ENCODE measurements around the gene SLC13A5. TPM values are rescaled to one million over a fixed set of nuclear protein-coding genes. Genes with fewer than 3 reads are reported as not detected.

Gene SLC13A5
- total RNA-seq, 1 donor from 2014 or later, result not detected

DNA sequence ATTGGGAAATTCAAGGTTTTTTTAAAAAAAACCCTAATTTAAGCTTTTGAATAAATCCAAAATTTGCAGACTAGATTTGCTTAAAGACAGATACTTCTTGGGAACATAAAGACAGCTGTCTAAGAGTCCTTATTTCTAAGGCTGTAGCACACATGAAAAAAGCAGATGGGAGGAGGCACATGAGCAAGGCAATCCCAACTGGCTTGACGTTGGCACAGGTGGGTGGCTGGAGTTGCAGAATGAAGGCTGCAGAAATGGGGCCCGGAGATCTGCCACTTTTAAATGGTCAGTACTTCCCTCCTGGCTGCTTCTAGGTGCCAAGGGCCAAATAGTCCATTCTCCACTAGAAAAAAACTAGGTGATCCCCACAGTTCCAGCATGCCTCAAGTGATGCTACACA, 77.1 kb downstream of the SLC13A5 start:
- Mint-ChIP-seq H3K27me3 (ENCODE audit: low read depth) (no peaks in the 10 kb centered on the region), H3K27ac (no peak overlapping the region), H3K9me3 (no peaks in the 10 kb centered on the region), H3K4me3 (ENCODE audit: low read depth) (no peak overlapping the region), H3K36me3 (ENCODE audit: low read depth) (peaks cover 32% of the 10 kb centered on the region), H3K4me1 (ENCODE audit: low read depth) (peaks cover 17% of the 10 kb centered on the region)
- DNase-seq (ENCODE audit: low spot score), result no peak
- intact Hi-C loops (cut with micrococcal nuclease), result no loop called here

Other genes starting within 250 kb of the SLC13A5 start
- 0.52 and 1.1 TPM in 2 replicates for gene PITPNM3, start 156.8 kb downstream of the SLC13A5 start, total RNA-seq
- 23.6 and 24.7 TPM in 2 replicates for gene KIAA0753, start 72.7 kb downstream of the SLC13A5 start, total RNA-seq
- 86.9 and 92.7 TPM in 2 replicates for gene TXNDC17, start 72.3 kb downstream of the SLC13A5 start, total RNA-seq
- 19.1 and 24.2 TPM in 2 replicates for gene MED31, start 61.8 kb downstream of the SLC13A5 start, total RNA-seq
- gene C17orf100, start 61.6 kb downstream of the SLC13A5 start, total RNA-seq, result 1.5 and 2.0 TPM in 2 replicates
- 18.1 and 18.6 TPM in 2 replicates for gene XAF1, start 42.7 kb upstream of the SLC13A5 start, total RNA-seq
- gene FBXO39, start 62.8 kb upstream of the SLC13A5 start, total RNA-seq, result 0.11 TPM in 1 of 2 replicates, not detected in the other
- gene TEKT1, start 118.4 kb upstream of the SLC13A5 start, total RNA-seq, result not detected in 2 replicates